Measurements from ENCODE around the gene C1R. TPM values are rescaled to one million over a fixed set of nuclear protein-coding genes. Genes with fewer than 3 reads are reported as not detected.
A peak's percentile ranks its signal among the peaks of the same experiment; 100 is the strongest.

C1R gene
- total and polyA plus RNA-seq, 11 donors, result 42.6 to 343 (median 98.5) TPM

GRCh38 chr12:7047306-7047705 is 44.9 kb downstream of the C1R start:
- Histone ChIP-seq H3K27me3 (no peaks in the 10 kb centered on the region), H3K4me1 (peaks cover 0 to 13% (median 0%) of the 10 kb centered on the region in 12 donors), H3K9me3 (no peaks in the 10 kb centered on the region), H3K36me3 (no peaks in the 10 kb centered on the region), H3K27ac (no peak overlapping the region), H3K4me3 (no peak overlapping the region)
- WGBS, 4 donors, result 44 to 63% (median 48%) methylated on average over 5 of the region's 5 CpGs
- TF ChIP-seq POLR2A (IDR thresholded peaks at IDR 0.05), result no peak
- no peak for TF ChIP-seq CTCF (IDR thresholded peaks at IDR 0.05)
- intact Hi-C loops (cut with DNase I), result no loop called here
- ATAC-seq, result no peak
- no peak for DNase-seq

GRCh38 chr12:7046383-7047105 is 45.7 kb downstream of the C1R start:
- no peaks in the 10 kb centered on the region for H3K27me3 ChIP-seq
- DNase-seq, result no peak
- no peaks in the 10 kb centered on the region for H3K36me3 ChIP-seq
- TF ChIP-seq POLR2A (IDR thresholded peaks at IDR 0.05), result no peak
- no peak for TF ChIP-seq CTCF (IDR thresholded peaks at IDR 0.05)
- WGBS, 4 donors, result 84 to 86% (median 85%) methylated on average over 5 of the region's 5 CpGs
- no peaks in the 10 kb centered on the region for H3K9me3 ChIP-seq
- intact Hi-C loops (cut with DNase I), result no loop called here
- H3K4me1 ChIP-seq, result peaks cover 0 to 13% (median 0%) of the 10 kb centered on the region in 12 donors
- H3K4me3 ChIP-seq, result no peak overlapping the region
- no peak overlapping the region for H3K27ac ChIP-seq
- ATAC-seq, result no peak

GRCh38 chr12:7045913-7046312 is 46.3 kb downstream of the C1R start:
- WGBS, 4 donors, result 91 to 96% (median 94%) methylated on average over 9 of the region's 9 CpGs
- DNase-seq (no peak), ATAC-seq (no peak)
- Histone ChIP-seq H3K9me3 (no peaks in the 10 kb centered on the region), H3K4me1 (peaks cover 0 to 13% (median 0%) of the 10 kb centered on the region in 12 donors), H3K27ac (no peak overlapping the region), H3K27me3 (no peaks in the 10 kb centered on the region), H3K4me3 (no peak overlapping the region), H3K36me3 (no peaks in the 10 kb centered on the region)
- TF ChIP-seq CTCF (IDR thresholded peaks at IDR 0.05) (no peak), POLR2A (IDR thresholded peaks at IDR 0.05) (no peak)
- intact Hi-C loops (cut with DNase I), result no loop called here

GRCh38 chr12:7042842-7043241 is 49.4 kb downstream of the C1R start:
- Histone ChIP-seq H3K4me1 (peaks cover 0 to 13% (median 0%) of the 10 kb centered on the region in 12 donors), H3K27ac (no peak overlapping the region), H3K9me3 (no peaks in the 10 kb centered on the region), H3K27me3 (no peaks in the 10 kb centered on the region), H3K36me3 (no peaks in the 10 kb centered on the region), H3K4me3 (no peak overlapping the region)
- TF ChIP-seq POLR2A (IDR thresholded peaks at IDR 0.05) (no peak), CTCF (IDR thresholded peaks at IDR 0.05) (peak; percentile 14 to 54 (median 40))
- no peak for DNase-seq
- intact Hi-C loops (cut with DNase I), result loop anchor here in 1 of 10 donors (1.0 kb wide), 1 partner anchor 99 kb away; the partner anchor contains the start of gene C12orf57
- peak in 3 of 4 donors; percentile 42 to 78 (median 53) for ATAC-seq
- 41 to 47% (median 45%) methylated on average over 6 of the region's 6 CpGs for WGBS, 4 donors

Measured in heart left ventricle (tissue), 16 donors.